Heart right ventricle (tissue), 16 donors: ENCODE measurements around the gene RMDN3. TPM values are rescaled to one million over a fixed set of nuclear protein-coding genes. Genes with fewer than 3 reads are reported as not detected.
A peak's percentile ranks its signal among the peaks of the same experiment; 100 is the strongest.

Source experiments
- ATAC-seq, 8 donors: fragments of 200-7000 bp; cut with Tn5 transposase; one replicate each; pipeline ENCODE4 v1.9.1; 2020; ENCODE audit warnings: mild to moderate bottlenecking in 8 of 8, moderate library complexity in 8 of 8, moderate number of reproducible peaks in 1 of 8
- DNase-seq, 2 donors: peaks; one replicate each; pipeline ENCODE4 v3.0.0-alpha.2; 2020
- H3K27ac ChIP-seq, 10 donors: fragments of 200-600 bp; sonication (generic) in 2 of 10; one replicate each; pipeline versions ENCODE4 v1.5.0 to v1.8.0; 2020 to 2022; ENCODE audit warnings: mild to moderate bottlenecking in 3 of 10
- H3K27me3 ChIP-seq, 7 donors: fragments of 200-600 bp; one replicate each; pipeline ENCODE4 v1.8.0; 2021 to 2022; ENCODE audit warnings: mild to moderate bottlenecking in 2 of 7
- H3K36me3 ChIP-seq, 9 donors: fragments of 200-600 bp; sonication (generic) in 1 of 9; one replicate each; pipeline versions ENCODE4 v1.5.0 to v1.8.0; 2020 to 2022; ENCODE audit warnings: mild to moderate bottlenecking in 2 of 9
- H3K4me1 ChIP-seq, 9 donors: fragments of 200-600 bp; sonication (generic) in 1 of 9; one replicate each; pipeline versions ENCODE4 v1.5.0 to v1.8.0; 2020 to 2022; ENCODE audit warnings: mild to moderate bottlenecking in 4 of 9
- H3K4me3 ChIP-seq, 10 donors: fragments of 200-600 bp; sonication (generic) in 2 of 10; one replicate each; pipeline versions ENCODE4 v1.5.0 to v1.8.0; 2020 to 2022; ENCODE audit warnings: mild to moderate bottlenecking in 7 of 10, moderate library complexity in 2 of 10
- H3K9me3 ChIP-seq, 11 donors: fragments of 200-600 bp in 10 of 11; sonication (generic) in 2 of 11; one replicate each; pipeline versions ENCODE4 v1.5.0 to v1.8.0; 2013 to 2022; ENCODE audit warnings: mild to moderate bottlenecking in 2 of 11, control low read depth in 1 of 11, moderate library complexity in 1 of 11
- CTCF ChIP-seq, 9 donors: fragments of 200-600 bp; sonication (generic) in 2 of 9; IDR thresholded peaks; one replicate each; pipeline versions ENCODE4 v1.5.0 to v1.8.0; 2021 to 2022; ENCODE audit warnings: antibody characterized with exemption in 9 of 9, mild to moderate bottlenecking in 5 of 9, moderate library complexity in 1 of 9
- WGBS, 2 donors: extraction: QIAGEN DNeasy Blood & Tissue Kit; methylation state at CpG; one replicate each; pipeline ENCODE4 v1.1.7; 2013; ENCODE audit warnings: inconsistent platforms in 1 of 2; 5-methylcytosine and 5-hydroxymethylcytosine counted together
- intact Hi-C, 10 donors: fragments of 100-400 bp; cut with DNase I; formaldehyde crosslinking; loops; one replicate each; pipeline versions ENCODE4 v1.11.1 to v1.14.2; 2022
- polyA plus RNA-seq, 2 donors: library from polyadenylated mRNA; stranded (reverse); fragments of 200-250 nt; gene quantifications; one replicate each; pipeline ENCODE4 v1.2.3, GENCODE V29; 2013
- total RNA-seq, 10 donors: library from RNA; stranded (reverse); fragmentation: NEBNext Ultra II Directional in 3 of 10; extraction: Animal tissue kit (Norgen Biotek cat#: 25700) in 3 of 10; gene quantifications; one replicate each; pipeline versions ENCODE4 v1.2.1 to v1.2.4, GENCODE V29; 2021 to 2023
- donor health status: Arrhythmogenic right ventricular cardiomyopathy.
- donor health status: ischemic (EF 13 %, LVEDD 7.1; RV severe dilation, severe dysfunction).
- donor health status: healthy with polysubstance abuse.
- donor health status: DM: no; HTN: yes; CAD: no.
- donor health status: DM: no; HTN: no; CAD: no.
- donor health status: ischemic (EF 25% LVEDD 6.9; RV normal size, moderate dysfunction).
- donor health status: ischemic (EF 25% LVEDD 5.7; RV mildly dilated, moderate dysfunction).
- donor health status: healthy.
- donor health status: DM: yes; HTN: yes; CAD: no.
- donor health status: Ischemic cardiomyopathy.
- donor health status: ischemic (EF 35%, LVEDD 5.7; RV mildly dilated, moderate dysfunction).
- donor health status: nonischemic (EF 11% LVEDD 7.7; RV severe dilation, severe dysfunction).
- donor health status: DM: yes; HTN: yes; CAD: no.
- donor health status: PGD.
- donor health status: ischemic (EF 29% LVEDD 5.4; RV normal size, mild dysfunction).
- donor health status: nonischemic (EF 23%, LVEDD 6.1; RV moderate dilation, normal function).

The RMDN3 gene
- total and polyA plus RNA-seq, 12 donors: 12.2 to 21.7 (median 17.6) TPM

- H3K9me3 ChIP-seq: no peaks in the 10 kb centered on the region
- DNase-seq: no peak
- peaks cover 0 to 47% (median 7%) of the 10 kb centered on the region in 9 donors for H3K4me1 ChIP-seq
- H3K4me3 ChIP-seq: no peak overlapping the region
- intact Hi-C loops: no loop called here
- TF ChIP-seq CTCF (IDR thresholded peaks at IDR 0.05): no peak
- H3K27ac ChIP-seq: no peak overlapping the region
- ATAC-seq: no peak
- H3K36me3 ChIP-seq: peaks cover 0 to 88% (median 22%) of the 10 kb centered on the region in 9 donors
- H3K27me3 ChIP-seq: no peaks in the 10 kb centered on the region
- WGBS, 2 donors: 97 to 99% methylated on average over 4 of the region's 4 CpGs
These were observed 5.9 kb downstream of the RMDN3 start for GRCh38 chr15:40749151-40749630.

- no peak for TF ChIP-seq CTCF (IDR thresholded peaks at IDR 0.05)
- WGBS, 2 donors: 78 to 86% methylated on average over 7 of the region's 7 CpGs
These were observed 7.1 kb downstream of the RMDN3 start for GRCh38 chr15:40747685-40748631.

GRCh38 chr15:40746916-40747418 is 8.1 kb downstream of the RMDN3 start:
- peaks cover 0 to 45% (median 0%) of the 10 kb centered on the region in 9 donors for H3K4me1 ChIP-seq
- no peak for DNase-seq
- no peaks in the 10 kb centered on the region for H3K9me3 ChIP-seq
- 60 to 64% methylated on average over 3 of the region's 3 CpGs for WGBS, 2 donors
- no peaks in the 10 kb centered on the region for H3K27me3 ChIP-seq
- intact Hi-C loops: no loop called here
- no peak for TF ChIP-seq CTCF (IDR thresholded peaks at IDR 0.05)
- peak in 1 of 8 donors; percentile 52 for ATAC-seq
- H3K27ac ChIP-seq: no peak overlapping the region
- H3K4me3 ChIP-seq: no peak overlapping the region
- H3K36me3 ChIP-seq: peaks cover 0 to 98% (median 33%) of the 10 kb centered on the region in 9 donors

More at GRCh38 chr15:40747685-40748631, 7.1 kb downstream of the RMDN3 start:
- ATAC-seq (peak in 1 of 8 donors; percentile 34), DNase-seq (no peak)
- Histone ChIP-seq H3K4me3 (no peak overlapping the region), H3K27me3 (no peaks in the 10 kb centered on the region), H3K27ac (no peak overlapping the region), H3K4me1 (peaks cover 0 to 47% (median 0%) of the 10 kb centered on the region in 9 donors), H3K9me3 (no peaks in the 10 kb centered on the region), H3K36me3 (peaks cover 0 to 98% (median 26%) of the 10 kb centered on the region in 9 donors)
- intact Hi-C loops: no loop called here

- Histone ChIP-seq H3K9me3 (no peaks in the 10 kb centered on the region), H3K27me3 (no peaks in the 10 kb centered on the region), H3K27ac (peak overlapping the region in 1 of 10 donors; percentile 68), H3K4me3 (no peak overlapping the region), H3K4me1 (peaks cover 0 to 45% (median 0%) of the 10 kb centered on the region in 9 donors), H3K36me3 (peaks cover 0 to 98% (median 26%) of the 10 kb centered on the region in 9 donors)
- 67 to 70% methylated on average over 5 of the region's 5 CpGs for WGBS, 2 donors
- no peak for TF ChIP-seq CTCF (IDR thresholded peaks at IDR 0.05)
- DNase-seq (no peak), ATAC-seq (peak in 1 of 8 donors; percentile 3)
- intact Hi-C loops: loop anchor here in 1 of 10 donors (5.0 kb wide), 1 partner anchor 52 kb away; no protein-coding TSS in a partner anchor
These were observed 10.3 kb downstream of the RMDN3 start for GRCh38 chr15:40744815-40745152.
